ENCODE data around the gene APBA1. TPM values are rescaled to one million over a fixed set of nuclear protein-coding genes. Genes with fewer than 3 reads are reported as not detected.

APBA1 gene
- polyA plus RNA-seq, 1 of the 3 experiments (the other 2 are of a cell fraction) = 3.1 TPM

DNA sequence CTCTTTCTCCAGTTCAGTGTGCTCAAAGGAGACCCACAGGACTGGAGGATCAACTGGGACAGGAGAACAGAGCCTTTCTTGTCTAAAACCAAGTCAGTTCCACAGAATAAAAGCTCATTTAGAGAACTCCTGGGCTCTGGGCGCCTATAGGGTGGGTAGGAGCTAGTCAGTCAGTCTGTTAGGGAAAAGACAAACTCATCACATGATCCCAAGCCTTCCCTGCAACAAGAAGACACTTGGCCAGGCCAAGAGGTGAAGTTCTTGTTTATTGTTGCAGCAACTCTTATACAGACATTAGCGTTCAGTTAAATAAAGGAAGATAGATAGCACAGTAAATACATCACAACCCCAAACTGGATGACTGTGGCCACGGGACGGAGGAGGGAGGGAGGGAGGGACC, 244.9 kb downstream of the APBA1 start:
- no peak for DNase-seq
- H2AFZ ChIP-seq (ENCODE audit: low read depth) = no peak overlapping the region
- TF ChIP-seq, protein P1, sequence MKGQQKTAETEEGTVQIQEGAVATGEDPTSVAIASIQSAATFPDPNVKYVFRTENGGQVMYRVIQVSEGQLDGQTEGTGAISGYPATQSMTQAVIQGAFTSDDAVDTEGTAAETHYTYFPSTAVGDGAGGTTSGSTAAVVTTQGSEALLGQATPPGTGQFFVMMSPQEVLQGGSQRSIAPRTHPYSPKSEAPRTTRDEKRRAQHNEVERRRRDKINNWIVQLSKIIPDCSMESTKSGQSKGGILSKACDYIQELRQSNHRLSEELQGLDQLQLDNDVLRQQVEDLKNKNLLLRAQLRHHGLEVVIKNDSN (IDR thresholded peaks at IDR 0.05; ENCODE audit: borderline replicate concordance, low read depth) = no peak
- TF ChIP-seq, protein P2, sequence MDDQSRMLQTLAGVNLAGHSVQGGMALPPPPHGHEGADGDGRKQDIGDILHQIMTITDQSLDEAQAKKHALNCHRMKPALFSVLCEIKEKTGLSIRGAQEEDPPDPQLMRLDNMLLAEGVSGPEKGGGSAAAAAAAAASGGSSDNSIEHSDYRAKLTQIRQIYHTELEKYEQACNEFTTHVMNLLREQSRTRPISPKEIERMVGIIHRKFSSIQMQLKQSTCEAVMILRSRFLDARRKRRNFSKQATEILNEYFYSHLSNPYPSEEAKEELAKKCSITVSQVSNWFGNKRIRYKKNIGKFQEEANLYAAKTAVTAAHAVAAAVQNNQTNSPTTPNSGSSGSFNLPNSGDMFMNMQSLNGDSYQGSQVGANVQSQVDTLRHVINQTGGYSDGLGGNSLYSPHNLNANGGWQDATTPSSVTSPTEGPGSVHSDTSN (IDR thresholded peaks at IDR 0.05) = no peak
- TF ChIP-seq MEF2A (IDR thresholded peaks at IDR 0.05; ENCODE audit: borderline replicate concordance, low read depth) (no peak), FOXJ3 (CRISPR knock-in tag; IDR thresholded peaks at IDR 0.05) (no peak), GATA2 (CRISPR knock-in tag; IDR thresholded peaks at IDR 0.05) (no peak), EZH2phosphoT487 (IDR thresholded peaks at IDR 0.05; ENCODE audit: borderline replicate concordance, low read depth) (no peak), JUND (IDR thresholded peaks at IDR 0.05) (no peak), ELF1 (IDR thresholded peaks at IDR 0.05) (no peak), NFIC (IDR thresholded peaks at IDR 0.05; ENCODE audit: borderline replicate concordance) (no peak), YY1 (IDR thresholded peaks at IDR 0.05; ENCODE audit: low read depth) (no peak), MXI1 (IDR thresholded peaks at IDR 0.05; ENCODE audit: low read depth, low read length) (no peak), RFX5 (IDR thresholded peaks at IDR 0.05; ENCODE audit: low read length) (no peak), POLR2AphosphoS5 (IDR thresholded peaks at IDR 0.05; ENCODE audit: low read depth, low read length) (no peak), RXRA (IDR thresholded peaks at IDR 0.05; ENCODE audit: borderline replicate concordance, low read depth) (no peak)
- TF ChIP-seq, protein P3, sequence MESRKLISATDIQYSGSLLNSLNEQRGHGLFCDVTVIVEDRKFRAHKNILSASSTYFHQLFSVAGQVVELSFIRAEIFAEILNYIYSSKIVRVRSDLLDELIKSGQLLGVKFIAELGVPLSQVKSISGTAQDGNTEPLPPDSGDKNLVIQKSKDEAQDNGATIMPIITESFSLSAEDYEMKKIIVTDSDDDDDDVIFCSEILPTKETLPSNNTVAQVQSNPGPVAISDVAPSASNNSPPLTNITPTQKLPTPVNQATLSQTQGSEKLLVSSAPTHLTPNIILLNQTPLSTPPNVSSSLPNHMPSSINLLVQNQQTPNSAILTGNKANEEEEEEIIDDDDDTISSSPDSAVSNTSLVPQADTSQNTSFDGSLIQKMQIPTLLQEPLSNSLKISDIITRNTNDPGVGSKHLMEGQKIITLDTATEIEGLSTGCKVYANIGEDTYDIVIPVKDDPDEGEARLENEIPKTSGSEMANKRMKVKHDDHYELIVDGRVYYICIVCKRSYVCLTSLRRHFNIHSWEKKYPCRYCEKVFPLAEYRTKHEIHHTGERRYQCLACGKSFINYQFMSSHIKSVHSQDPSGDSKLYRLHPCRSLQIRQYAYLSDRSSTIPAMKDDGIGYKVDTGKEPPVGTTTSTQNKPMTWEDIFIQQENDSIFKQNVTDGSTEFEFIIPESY (IDR thresholded peaks at IDR 0.05; ENCODE audit: borderline replicate concordance, low read depth) = no peak
- TF ChIP-seq, protein P4, sequence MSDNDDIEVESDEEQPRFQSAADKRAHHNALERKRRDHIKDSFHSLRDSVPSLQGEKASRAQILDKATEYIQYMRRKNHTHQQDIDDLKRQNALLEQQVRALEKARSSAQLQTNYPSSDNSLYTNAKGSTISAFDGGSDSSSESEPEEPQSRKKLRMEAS (IDR thresholded peaks at IDR 0.05; ENCODE audit: low read depth) = no peak
- TF ChIP-seq, protein P5, sequence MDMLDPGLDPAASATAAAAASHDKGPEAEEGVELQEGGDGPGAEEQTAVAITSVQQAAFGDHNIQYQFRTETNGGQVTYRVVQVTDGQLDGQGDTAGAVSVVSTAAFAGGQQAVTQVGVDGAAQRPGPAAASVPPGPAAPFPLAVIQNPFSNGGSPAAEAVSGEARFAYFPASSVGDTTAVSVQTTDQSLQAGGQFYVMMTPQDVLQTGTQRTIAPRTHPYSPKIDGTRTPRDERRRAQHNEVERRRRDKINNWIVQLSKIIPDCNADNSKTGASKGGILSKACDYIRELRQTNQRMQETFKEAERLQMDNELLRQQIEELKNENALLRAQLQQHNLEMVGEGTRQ (IDR thresholded peaks at IDR 0.05; ENCODE audit: borderline replicate concordance, low read depth, low read length) = no peak
- TF ChIP-seq, protein P6, sequence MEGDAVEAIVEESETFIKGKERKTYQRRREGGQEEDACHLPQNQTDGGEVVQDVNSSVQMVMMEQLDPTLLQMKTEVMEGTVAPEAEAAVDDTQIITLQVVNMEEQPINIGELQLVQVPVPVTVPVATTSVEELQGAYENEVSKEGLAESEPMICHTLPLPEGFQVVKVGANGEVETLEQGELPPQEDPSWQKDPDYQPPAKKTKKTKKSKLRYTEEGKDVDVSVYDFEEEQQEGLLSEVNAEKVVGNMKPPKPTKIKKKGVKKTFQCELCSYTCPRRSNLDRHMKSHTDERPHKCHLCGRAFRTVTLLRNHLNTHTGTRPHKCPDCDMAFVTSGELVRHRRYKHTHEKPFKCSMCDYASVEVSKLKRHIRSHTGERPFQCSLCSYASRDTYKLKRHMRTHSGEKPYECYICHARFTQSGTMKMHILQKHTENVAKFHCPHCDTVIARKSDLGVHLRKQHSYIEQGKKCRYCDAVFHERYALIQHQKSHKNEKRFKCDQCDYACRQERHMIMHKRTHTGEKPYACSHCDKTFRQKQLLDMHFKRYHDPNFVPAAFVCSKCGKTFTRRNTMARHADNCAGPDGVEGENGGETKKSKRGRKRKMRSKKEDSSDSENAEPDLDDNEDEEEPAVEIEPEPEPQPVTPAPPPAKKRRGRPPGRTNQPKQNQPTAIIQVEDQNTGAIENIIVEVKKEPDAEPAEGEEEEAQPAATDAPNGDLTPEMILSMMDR (IDR thresholded peaks at IDR 0.05) = no peak
- TF ChIP-seq, protein P7, sequence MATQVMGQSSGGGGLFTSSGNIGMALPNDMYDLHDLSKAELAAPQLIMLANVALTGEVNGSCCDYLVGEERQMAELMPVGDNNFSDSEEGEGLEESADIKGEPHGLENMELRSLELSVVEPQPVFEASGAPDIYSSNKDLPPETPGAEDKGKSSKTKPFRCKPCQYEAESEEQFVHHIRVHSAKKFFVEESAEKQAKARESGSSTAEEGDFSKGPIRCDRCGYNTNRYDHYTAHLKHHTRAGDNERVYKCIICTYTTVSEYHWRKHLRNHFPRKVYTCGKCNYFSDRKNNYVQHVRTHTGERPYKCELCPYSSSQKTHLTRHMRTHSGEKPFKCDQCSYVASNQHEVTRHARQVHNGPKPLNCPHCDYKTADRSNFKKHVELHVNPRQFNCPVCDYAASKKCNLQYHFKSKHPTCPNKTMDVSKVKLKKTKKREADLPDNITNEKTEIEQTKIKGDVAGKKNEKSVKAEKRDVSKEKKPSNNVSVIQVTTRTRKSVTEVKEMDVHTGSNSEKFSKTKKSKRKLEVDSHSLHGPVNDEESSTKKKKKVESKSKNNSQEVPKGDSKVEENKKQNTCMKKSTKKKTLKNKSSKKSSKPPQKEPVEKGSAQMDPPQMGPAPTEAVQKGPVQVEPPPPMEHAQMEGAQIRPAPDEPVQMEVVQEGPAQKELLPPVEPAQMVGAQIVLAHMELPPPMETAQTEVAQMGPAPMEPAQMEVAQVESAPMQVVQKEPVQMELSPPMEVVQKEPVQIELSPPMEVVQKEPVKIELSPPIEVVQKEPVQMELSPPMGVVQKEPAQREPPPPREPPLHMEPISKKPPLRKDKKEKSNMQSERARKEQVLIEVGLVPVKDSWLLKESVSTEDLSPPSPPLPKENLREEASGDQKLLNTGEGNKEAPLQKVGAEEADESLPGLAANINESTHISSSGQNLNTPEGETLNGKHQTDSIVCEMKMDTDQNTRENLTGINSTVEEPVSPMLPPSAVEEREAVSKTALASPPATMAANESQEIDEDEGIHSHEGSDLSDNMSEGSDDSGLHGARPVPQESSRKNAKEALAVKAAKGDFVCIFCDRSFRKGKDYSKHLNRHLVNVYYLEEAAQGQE (IDR thresholded peaks at IDR 0.05; ENCODE audit: low read depth, low read length) = no peak
- H3K27me3 ChIP-seq (ENCODE audit: insufficient read depth) = no peaks in the 10 kb centered on the region
- H3K9me3 ChIP-seq = no peaks in the 10 kb centered on the region
- no peak overlapping the region for H3K9ac ChIP-seq
- H4K20me1 ChIP-seq (ENCODE audit: insufficient read depth) = no peaks in the 10 kb centered on the region
- no peak overlapping the region for H3K4me3 ChIP-seq (ENCODE audit: low read depth in 2 of 2, low read length in 1 of 2)
- no peaks in the 10 kb centered on the region for H3K79me2 ChIP-seq (ENCODE audit: insufficient read depth)
- CTCF ChIA-PET = interaction anchor here (1.5 kb wide), 1 partner anchor 492 kb away, joined by 4 read pairs; no protein-coding TSS in a partner anchor
- H3K9me2 ChIP-seq = no peaks in the 10 kb centered on the region
- POLR2A ChIA-PET = no interaction called here
- H3K4me2 ChIP-seq = no peak overlapping the region
- no peak overlapping the region for H3K27ac ChIP-seq (ENCODE audit: low read depth in 2 of 2, low read length in 1 of 2)
- no peaks in the 10 kb centered on the region for H3K36me3 ChIP-seq (replicated peaks in 1 of 2; ENCODE audit: control insufficient read depth in 1 of 2, insufficient read depth in 2 of 2, low read length in 1 of 2)
- no peaks in the 10 kb centered on the region for H3F3A ChIP-seq (replicated peaks; ENCODE audit: insufficient read depth)
- whole genome bisulfite sequencing (ENCODE audit: low lambda C conversion rate) = 81% methylated on average over 4 of the region's 4 CpGs
- H3K4me1 ChIP-seq (ENCODE audit: control insufficient read depth in 1 of 2, insufficient read depth in 2 of 2, low read depth in 1 of 2, low read length in 1 of 2) = peaks cover 0 to 1% of the 10 kb centered on the region in 2 experiments; a peak in 1 of 4 replicates
